HCT116 (cell line): ENCODE data around the gene CEP112.
"Not testable (repeated sequence)": the region's sequence is repeated elsewhere in the genome, so short reads cannot be mapped to it uniquely, and the experiment has no call there.

Experiments
- SRF ChIP-seq: IDR thresholded peaks from 2 replicates; pipeline ENCODE4 v1.6.1; 2012; ENCODE audit warnings: low read depth
- YY1 ChIP-seq: IDR thresholded peaks from 2 replicates; pipeline ENCODE4 v1.6.1; 2011; ENCODE audit warnings: low read length, low read depth, moderate library complexity, mild to moderate bottlenecking; ENCODE audit not compliant: insufficient replicate concordance; ENCODE audit errors: extremely low read depth
- TF ChIP-seq, protein P1 (sequence below): IDR thresholded peaks from 2 replicates; pipeline ENCODE4 v1.6.1; 2012; ENCODE audit warnings: low read depth

DNA sequence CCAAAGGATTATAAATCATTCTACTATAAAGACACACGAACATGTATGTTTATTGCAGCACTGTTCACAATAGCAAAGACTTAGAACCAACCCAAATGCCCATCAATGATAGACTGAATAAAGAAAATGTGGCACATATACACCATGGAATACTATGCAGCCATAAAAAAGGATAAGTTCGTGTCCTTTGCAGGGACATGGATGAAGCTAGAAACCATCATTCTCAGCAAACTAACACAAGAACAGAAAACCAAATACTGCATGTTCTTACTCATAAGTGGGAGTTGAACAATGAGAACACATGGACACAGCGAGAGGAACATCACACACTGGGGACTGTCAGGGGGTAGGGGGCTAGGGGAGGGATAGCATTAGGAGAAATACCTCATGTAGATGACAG, 111.3 kb downstream of the CEP112 start:
- not testable (repeated sequence) for TF ChIP-seq YY1, SRF
- TF ChIP-seq, protein P1, sequence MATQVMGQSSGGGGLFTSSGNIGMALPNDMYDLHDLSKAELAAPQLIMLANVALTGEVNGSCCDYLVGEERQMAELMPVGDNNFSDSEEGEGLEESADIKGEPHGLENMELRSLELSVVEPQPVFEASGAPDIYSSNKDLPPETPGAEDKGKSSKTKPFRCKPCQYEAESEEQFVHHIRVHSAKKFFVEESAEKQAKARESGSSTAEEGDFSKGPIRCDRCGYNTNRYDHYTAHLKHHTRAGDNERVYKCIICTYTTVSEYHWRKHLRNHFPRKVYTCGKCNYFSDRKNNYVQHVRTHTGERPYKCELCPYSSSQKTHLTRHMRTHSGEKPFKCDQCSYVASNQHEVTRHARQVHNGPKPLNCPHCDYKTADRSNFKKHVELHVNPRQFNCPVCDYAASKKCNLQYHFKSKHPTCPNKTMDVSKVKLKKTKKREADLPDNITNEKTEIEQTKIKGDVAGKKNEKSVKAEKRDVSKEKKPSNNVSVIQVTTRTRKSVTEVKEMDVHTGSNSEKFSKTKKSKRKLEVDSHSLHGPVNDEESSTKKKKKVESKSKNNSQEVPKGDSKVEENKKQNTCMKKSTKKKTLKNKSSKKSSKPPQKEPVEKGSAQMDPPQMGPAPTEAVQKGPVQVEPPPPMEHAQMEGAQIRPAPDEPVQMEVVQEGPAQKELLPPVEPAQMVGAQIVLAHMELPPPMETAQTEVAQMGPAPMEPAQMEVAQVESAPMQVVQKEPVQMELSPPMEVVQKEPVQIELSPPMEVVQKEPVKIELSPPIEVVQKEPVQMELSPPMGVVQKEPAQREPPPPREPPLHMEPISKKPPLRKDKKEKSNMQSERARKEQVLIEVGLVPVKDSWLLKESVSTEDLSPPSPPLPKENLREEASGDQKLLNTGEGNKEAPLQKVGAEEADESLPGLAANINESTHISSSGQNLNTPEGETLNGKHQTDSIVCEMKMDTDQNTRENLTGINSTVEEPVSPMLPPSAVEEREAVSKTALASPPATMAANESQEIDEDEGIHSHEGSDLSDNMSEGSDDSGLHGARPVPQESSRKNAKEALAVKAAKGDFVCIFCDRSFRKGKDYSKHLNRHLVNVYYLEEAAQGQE = not testable (repeated sequence)
